ENCODE results near the gene PPIG. TPM values are rescaled to one million over a fixed set of nuclear protein-coding genes. Genes with fewer than 3 reads are reported as not detected.

The PPIG gene
- total and polyA plus RNA-seq, 9 of the 15 experiments (the other 6 are each of a cell fraction or from before 2014, with no cell fraction given), result 52.5 to 166 (median 124) TPM

DNA sequence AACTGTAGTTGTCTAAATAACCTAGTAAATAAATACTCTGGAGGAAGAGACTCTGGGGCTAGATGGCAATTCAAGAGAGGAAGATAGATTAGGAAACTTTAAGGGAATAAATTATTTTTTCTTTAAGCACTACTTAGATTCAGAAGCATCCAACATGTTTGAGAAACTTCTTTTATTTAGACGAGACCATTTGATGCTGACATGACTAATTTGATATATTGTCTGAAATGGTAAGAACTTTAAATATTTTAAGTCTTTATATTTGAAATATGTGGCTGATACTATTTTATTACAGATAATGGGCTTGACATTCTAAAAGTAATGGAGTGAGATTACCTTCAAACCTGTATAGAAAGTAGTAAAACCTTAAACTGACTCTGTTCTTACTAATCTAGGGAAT is 36.4 kb downstream of the PPIG start:
- WGBS (ENCODE audit: insufficient coverage, low coverage, missing lambda C conversion rate), result 88% methylated on average over 1 of the region's 1 CpG
- DNase-seq (ENCODE audit: extremely low read depth in 1 of 4, low spot score in 3 of 4), result no peak
- POLR2A ChIA-PET, result no interaction called here
- H3K79me2 ChIP-seq (ENCODE audit: control insufficient read depth, insufficient read depth, low read length), result peaks cover 48% of the 10 kb centered on the region
- no peak overlapping the region for H3K9ac ChIP-seq (ENCODE audit: insufficient read depth in 1 of 2, low read depth in 2 of 2, low read length in 2 of 2)
- H3K27me3 ChIP-seq (ENCODE audit: control insufficient read depth in 2 of 2, insufficient read depth in 2 of 2, low read length in 2 of 2), result no peaks in the 10 kb centered on the region
- H3K9me3 ChIP-seq (replicated peaks; ENCODE audit: control insufficient read depth, insufficient read depth, low read depth, low read length), result no peaks in the 10 kb centered on the region
- H3K4me2 ChIP-seq (ENCODE audit: insufficient read depth, low read length), result no peak overlapping the region
- H3K36me3 ChIP-seq (ENCODE audit: control insufficient read depth, insufficient read depth, low read length), result peaks cover 67% of the 10 kb centered on the region
- intact Hi-C loops (cut with micrococcal nuclease) (no loop called here), in situ Hi-C loops (cut with MboI) (no loop called here)
- H3K9me1 ChIP-seq (ENCODE audit: control insufficient read depth, insufficient read depth, low read length), result no peaks in the 10 kb centered on the region
- no peak overlapping the region for H3K27ac ChIP-seq (ENCODE audit: extremely low read depth, low read depth, low read length)
- TF ChIP-seq ZBTB9 (CRISPR knock-in tag; IDR thresholded peaks at IDR 0.05) (no peak), FIP1L1 (IDR thresholded peaks at IDR 0.05; ENCODE audit: low read depth, low read length, poor library complexity, severe bottlenecking) (no peak), ETS1 (conservative IDR thresholded peaks at IDR 0.05; ENCODE audit: control insufficient read depth, low read depth, low read length) (no peak), GATAD2A (IDR thresholded peaks at IDR 0.05) (no peak), SOX6 (IDR thresholded peaks at IDR 0.05) (no peak), MAFK (IDR thresholded peaks at IDR 0.05; ENCODE audit: low read length) (peak; percentile 27; the same call in 1 of the 2 replicates), ZC3H8 (IDR thresholded peaks at IDR 0.05) (no peak), C11orf30 (IDR thresholded peaks at IDR 0.05; ENCODE audit: low read depth) (peak; percentile 73; the same call in 1 of the 2 replicates), HNRNPL (IDR thresholded peaks at IDR 0.05; ENCODE audit: low read depth, low read length) (no peak), BRD4 (IDR thresholded peaks at IDR 0.05) (no peak), MAFF (IDR thresholded peaks at IDR 0.05; ENCODE audit: low read length) (peak; percentile 15; the same call in 1 of the 2 replicates), ZNF316 (IDR thresholded peaks at IDR 0.05) (peak; percentile 91), FOXJ2 (tag; IDR thresholded peaks at IDR 0.05) (no peak), GTF2E2 (tag; IDR thresholded peaks at IDR 0.05) (no peak)
- TF ChIP-seq, protein P1, sequence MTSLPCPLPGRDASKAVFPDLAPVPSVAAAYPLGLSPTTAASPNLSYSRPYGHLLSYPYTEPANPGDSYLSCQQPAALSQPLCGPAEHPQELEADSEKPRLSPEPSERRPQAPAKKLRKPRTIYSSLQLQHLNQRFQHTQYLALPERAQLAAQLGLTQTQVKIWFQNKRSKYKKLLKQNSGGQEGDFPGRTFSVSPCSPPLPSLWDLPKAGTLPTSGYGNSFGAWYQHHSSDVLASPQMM (CRISPR knock-in tag; IDR thresholded peaks at IDR 0.05), result no peak
- TF ChIP-seq, protein P2, sequence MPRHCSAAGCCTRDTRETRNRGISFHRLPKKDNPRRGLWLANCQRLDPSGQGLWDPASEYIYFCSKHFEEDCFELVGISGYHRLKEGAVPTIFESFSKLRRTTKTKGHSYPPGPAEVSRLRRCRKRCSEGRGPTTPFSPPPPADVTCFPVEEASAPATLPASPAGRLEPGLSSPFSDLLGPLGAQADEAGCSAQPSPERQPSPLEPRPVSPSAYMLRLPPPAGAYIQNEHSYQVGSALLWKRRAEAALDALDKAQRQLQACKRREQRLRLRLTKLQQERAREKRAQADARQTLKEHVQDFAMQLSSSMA (CRISPR knock-in tag; IDR thresholded peaks at IDR 0.05), result no peak
- TF ChIP-seq, protein P3, sequence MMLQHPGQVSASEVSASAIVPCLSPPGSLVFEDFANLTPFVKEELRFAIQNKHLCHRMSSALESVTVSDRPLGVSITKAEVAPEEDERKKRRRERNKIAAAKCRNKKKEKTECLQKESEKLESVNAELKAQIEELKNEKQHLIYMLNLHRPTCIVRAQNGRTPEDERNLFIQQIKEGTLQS (IDR thresholded peaks at IDR 0.05), result no peak
- TF ChIP-seq, protein P3 (CRISPR knock-in tag; conservative IDR thresholded peaks at IDR 0.05), result no peak
- no peak for ATAC-seq
- H2AFZ ChIP-seq (ENCODE audit: low read depth, low read length), result no peak overlapping the region
- FAIRE-seq, result no peak
- no peak overlapping the region for H3K4me3 ChIP-seq
- H4K20me1 ChIP-seq (replicated peaks; ENCODE audit: control insufficient read depth, insufficient read depth, low read length), result no peaks in the 10 kb centered on the region
- CTCF ChIA-PET (ENCODE audit: low intra/inter-chr PET ratio), result no interaction called here
- BruUV-seq (replicated peaks), result no TSS peak
- no peaks in the 10 kb centered on the region for H3K4me1 ChIP-seq (replicated peaks in 1 of 2; ENCODE audit: control insufficient read depth in 2 of 2, insufficient read depth in 2 of 2, low read length in 2 of 2)
